Naive thymus-derived CD4-positive, alpha-beta T cell (primary cell): Measurements from ENCODE around the gene WDR46. TPM values are rescaled to one million over a fixed set of nuclear protein-coding genes. Genes with fewer than 3 reads are reported as not detected.
"Not testable (repeated sequence)": the region's sequence is repeated elsewhere in the genome, so short reads cannot be mapped to it uniquely, and the experiment has no call there.

Source experiments
- ATAC-seq: fragments of 150-1000 bp; cut with Tn5 transposase; 2 replicates; pipeline ENCODE4 v1.10.0; 2021; ENCODE audit warnings: mild to moderate bottlenecking, moderate library complexity
- CTCF ChIA-PET: fragments of 350-600 bp; sonication (Branson Sonifier 250); formaldehyde crosslinking; loops from one replicate; lab custom pipeline; 2021; ENCODE audit warnings: antibody characterized with exemption; lab: Charles Lee
- POLR2A ChIA-PET: fragments of 350-600 bp; sonication (Branson Sonifier 250); formaldehyde crosslinking; loops from one replicate; lab custom pipeline; 2021; ENCODE audit warnings: antibody characterized with exemption, inconsistent platforms; lab: Charles Lee
- DNase-seq, 9 donors: peaks; one replicate each; pipeline versions ENCODE4 v3.0.0 to v3.0.0-alpha.2; 2020 to 2022; ENCODE audit warnings: mixed read lengths in 1 of 9
- H3K27ac ChIP-seq: one replicate; pipeline ENCODE4 v1.7.0; 2013; ENCODE audit warnings: mild to moderate bottlenecking, low read depth, low read length, moderate library complexity
- H3K27me3 ChIP-seq, 2 donors: one replicate each; pipeline ENCODE4 v1.7.0; 2013; ENCODE audit warnings: low read length in 2 of 2, mild to moderate bottlenecking in 2 of 2, moderate library complexity in 2 of 2; ENCODE audit not compliant: control insufficient read depth in 2 of 2, insufficient read depth in 2 of 2
- H3K36me3 ChIP-seq, 3 experiments: 1 replicate in 2 of 3; 2 replicates in 1 of 3; pipeline ENCODE4 v1.7.0; 2013; ENCODE audit warnings: low read length in 3 of 3, mild to moderate bottlenecking in 3 of 3, moderate library complexity in 1 of 3; ENCODE audit not compliant: insufficient read depth in 3 of 3, control insufficient read depth in 2 of 3
- H3K4me1 ChIP-seq, 2 donors: one replicate each; pipeline ENCODE4 v1.7.0; 2013; ENCODE audit warnings: low read length in 2 of 2, mild to moderate bottlenecking in 2 of 2, moderate library complexity in 1 of 2; ENCODE audit not compliant: control insufficient read depth in 2 of 2, insufficient read depth in 2 of 2
- H3K4me3 ChIP-seq: 2 replicates; pipeline ENCODE4 v1.7.0; 2013; ENCODE audit warnings: mild to moderate bottlenecking, low read length
- H3K9me3 ChIP-seq, 3 experiments: 1 replicate in 2 of 3; 2 replicates in 1 of 3; pipeline ENCODE4 v1.7.0; 2013; ENCODE audit warnings: low read length in 3 of 3; ENCODE audit not compliant: control insufficient read depth in 2 of 3
- H3K27ac Mint-ChIP-seq, 9 donors: one replicate each; pipeline ENCODE4 v1.8.0; 2020 to 2022; ENCODE audit warnings: mixed read lengths in 9 of 9, mild to moderate bottlenecking in 8 of 9, moderate library complexity in 5 of 9, inconsistent platforms in 2 of 9
- H3K27me3 Mint-ChIP-seq, 5 donors: one replicate each; pipeline ENCODE4 v1.8.0; 2021 to 2022; ENCODE audit warnings: mixed read lengths in 5 of 5, mild to moderate bottlenecking in 1 of 5
- H3K36me3 Mint-ChIP-seq, 5 donors: one replicate each; pipeline ENCODE4 v1.8.0; 2020 to 2022; ENCODE audit warnings: mixed read lengths in 5 of 5, mild to moderate bottlenecking in 3 of 5, inconsistent platforms in 1 of 5
- H3K4me1 Mint-ChIP-seq, 7 donors: one replicate each; pipeline ENCODE4 v1.8.0; 2020 to 2022; ENCODE audit warnings: mixed read lengths in 7 of 7, mild to moderate bottlenecking in 3 of 7, inconsistent platforms in 1 of 7
- H3K4me3 Mint-ChIP-seq, 10 donors: one replicate each; pipeline ENCODE4 v1.8.0; 2020 to 2022; ENCODE audit warnings: mild to moderate bottlenecking in 10 of 10, mixed read lengths in 10 of 10, moderate library complexity in 6 of 10, inconsistent platforms in 2 of 10
- H3K9me3 Mint-ChIP-seq, 11 donors: one replicate each; pipeline ENCODE4 v1.8.0; 2020 to 2022; ENCODE audit warnings: mixed read lengths in 11 of 11, mild to moderate bottlenecking in 4 of 11, inconsistent platforms in 1 of 11, moderate library complexity in 1 of 11
- intact Hi-C, 2 donors: fragments of 100-400 bp; cut with micrococcal nuclease; formaldehyde crosslinking; loops; one replicate each; pipeline ENCODE4 v1.15.1; 2023
- polyA plus RNA-seq, 2 donors: library from polyadenylated mRNA; unstranded; fragments of 300-500 nt; fragmentation: Illumina TruSeq; gene quantifications; one replicate each; pipeline ENCODE4 v1.2.3, GENCODE V29; 2021
- total RNA-seq, 6 experiments: library from RNA in 5 of 6; stranded (reverse) in 5 of 6; gene quantifications; 1 replicate in 5 of 6; 2 replicates in 1 of 6; pipeline ENCODE4 v1.2.3 and lab custom pipeline; 2021 to 2026

Gene WDR46
- total and polyA plus RNA-seq, 7 experiments from 2014 or later, result 25.3 to 82.9 (median 54.4) TPM

DNA sequence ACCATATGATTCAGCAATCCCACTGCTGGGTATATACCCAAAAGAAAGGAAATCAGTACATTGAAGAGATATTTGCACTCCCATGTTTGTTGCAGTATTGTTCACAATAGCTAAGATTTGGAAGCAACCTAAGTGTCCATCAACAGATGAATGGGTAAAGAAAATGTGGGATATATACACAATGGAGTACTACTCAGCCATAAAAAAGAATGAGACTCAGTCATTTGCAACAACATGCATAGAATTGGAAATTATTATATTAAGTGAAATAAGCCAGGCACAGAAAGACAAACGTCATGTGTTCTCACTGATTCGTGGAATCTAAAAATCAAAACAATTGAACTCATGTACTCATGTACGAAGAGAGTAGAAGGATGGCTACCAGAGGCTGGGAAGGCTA is 26.5 kb downstream of the WDR46 start:
- ChIA-PET CTCF (interaction anchor here (1.9 kb wide), 1 partner anchor 14 kb away, joined by 8 read pairs; no protein-coding TSS in a partner anchor), POLR2A (interaction anchor here (1.1 to 3.9 kb wide), 3 partner anchors 9 to 20 kb away, joined by 3 to 13 read pairs (median 11); partner anchors contain the start of genes RPS18 and VPS52)
- H3K27ac ChIP-seq, H3K9me3 ChIP-seq, H3K9me3 Mint-ChIP-seq, intact Hi-C loops, H3K4me1 ChIP-seq, DNase-seq, H3K27me3 Mint-ChIP-seq, H3K27me3 ChIP-seq, H3K4me3 ChIP-seq, H3K4me3 Mint-ChIP-seq, ATAC-seq: not testable (repeated sequence)
- peaks cover 8 to 44% (median 29%) of the 10 kb centered on the region in 5 donors for H3K36me3 Mint-ChIP-seq
- peaks cover 0 to 11% (median 5%) of the 10 kb centered on the region in 7 donors for H3K4me1 Mint-ChIP-seq
- H3K36me3 ChIP-seq, result peaks cover 13 to 83% (median 17%) of the 10 kb centered on the region in 3 experiments
- H3K27ac Mint-ChIP-seq, result peak overlapping the region in 4 of 9 donors; percentile 8 to 69 (median 44)

DNA sequence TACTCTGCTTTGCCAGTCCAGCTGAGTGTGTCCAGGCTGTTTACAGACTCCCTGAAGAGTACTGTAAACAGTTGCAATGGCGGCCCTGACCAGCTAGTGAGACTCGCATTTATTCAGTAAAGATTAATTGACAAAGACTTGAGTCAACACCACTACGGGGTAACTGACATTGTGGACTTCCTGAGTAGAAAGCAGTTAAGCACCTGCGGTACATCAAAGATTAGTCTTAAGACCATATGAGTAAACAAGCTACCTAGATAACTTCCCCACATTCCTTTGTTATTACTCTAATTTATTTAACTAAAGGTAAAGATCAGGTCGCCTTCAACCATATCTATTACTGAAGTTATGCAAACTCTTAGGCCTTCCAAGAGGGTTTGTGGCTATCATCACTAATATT is 30.0 kb downstream of the WDR46 start:
- no peaks in the 10 kb centered on the region for H3K27me3 Mint-ChIP-seq
- no peak overlapping the region for H3K27ac ChIP-seq
- no peaks in the 10 kb centered on the region for H3K9me3 ChIP-seq
- intact Hi-C loops, result no loop called here
- H3K4me3 ChIP-seq, result no peak overlapping the region
- POLR2A ChIA-PET, result interaction anchor here (0.7 to 2.4 kb wide), 4 partner anchors 9 to 81 kb away, joined by 3 to 11 read pairs (median 4); partner anchors contain the start of genes RPS18, TAPBP and VPS52
- peaks cover 8 to 28% (median 18%) of the 10 kb centered on the region in 5 donors for H3K36me3 Mint-ChIP-seq
- H3K4me3 Mint-ChIP-seq, result no peak overlapping the region
- H3K27ac Mint-ChIP-seq, result no peak overlapping the region
- H3K9me3 Mint-ChIP-seq, result no peaks in the 10 kb centered on the region
- ATAC-seq (no peak), DNase-seq (no peak)
- H3K4me1 Mint-ChIP-seq, result peaks cover 0 to 8% (median 5%) of the 10 kb centered on the region in 7 donors
- CTCF ChIA-PET, result no interaction called here
- no peaks in the 10 kb centered on the region for H3K4me1 ChIP-seq
- H3K27me3 ChIP-seq, result no peaks in the 10 kb centered on the region
- H3K36me3 ChIP-seq, result peaks cover 0 to 49% (median 8%) of the 10 kb centered on the region in 3 experiments

DNA sequence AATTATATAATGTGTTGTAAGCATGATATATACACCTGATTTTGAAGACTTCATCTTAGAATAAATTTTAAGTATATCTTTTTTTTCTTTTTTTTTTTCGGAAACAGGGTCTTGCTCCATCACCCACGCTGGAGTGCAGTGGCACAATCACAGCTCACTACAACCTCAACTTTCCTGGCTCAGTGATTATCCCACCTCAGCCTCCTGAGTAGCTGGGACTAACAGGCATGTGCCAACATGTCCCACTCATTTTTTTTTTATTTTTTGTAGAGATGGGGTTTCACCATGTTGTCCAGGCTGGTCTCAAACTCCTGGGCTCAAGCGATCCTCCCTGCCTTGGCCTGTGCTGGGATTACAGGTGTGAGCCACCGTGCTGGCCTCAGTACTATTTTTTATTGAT is 34.4 kb downstream of the WDR46 start:
- ChIA-PET POLR2A (interaction anchor here (1.3 kb wide), 1 partner anchor 17 kb away, joined by 5 read pairs; the partner anchor contains the start of genes RPS18 and VPS52), CTCF (interaction anchor here (0.6 to 0.7 kb wide), 2 partner anchors 25 to 46 kb away, joined by 3 to 4 read pairs; no protein-coding TSS in a partner anchor)
- DNase-seq (no peak), ATAC-seq (no peak)
- no peaks in the 10 kb centered on the region for H3K27me3 ChIP-seq
- Mint-ChIP-seq H3K9me3 (no peaks in the 10 kb centered on the region), H3K4me1 (peaks cover 16 to 29% (median 21%) of the 10 kb centered on the region in 7 donors), H3K27ac (no peak overlapping the region), H3K27me3 (no peaks in the 10 kb centered on the region), H3K36me3 (peaks cover 4 to 20% (median 10%) of the 10 kb centered on the region in 5 donors), H3K4me3 (no peak overlapping the region)
- intact Hi-C loops, result no loop called here
- no peak overlapping the region for H3K4me3 ChIP-seq
- H3K36me3 ChIP-seq, result peaks cover 0 to 16% (median 3%) of the 10 kb centered on the region in 3 experiments
- no peaks in the 10 kb centered on the region for H3K9me3 ChIP-seq
- peaks cover 8 to 10% of the 10 kb centered on the region in 2 donors for H3K4me1 ChIP-seq
- H3K27ac ChIP-seq, result no peak overlapping the region

DNA sequence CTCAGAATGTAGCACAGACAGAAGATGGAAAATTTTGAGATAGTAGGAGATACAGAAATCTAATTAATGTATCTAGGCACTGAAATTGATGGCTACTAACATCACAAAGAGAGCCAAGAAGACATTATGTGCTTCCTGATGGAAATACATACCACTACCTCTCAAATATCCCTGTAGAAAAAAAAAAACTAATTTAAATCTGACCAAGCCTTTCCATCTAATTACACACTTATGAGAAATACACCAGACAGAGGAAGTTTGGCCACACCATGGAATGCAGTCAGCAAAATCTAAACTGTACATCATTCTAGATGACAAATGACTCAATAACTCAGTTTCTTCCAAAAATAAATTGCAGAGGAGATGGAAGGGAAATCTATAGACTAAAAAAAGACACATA is 36.3 kb downstream of the WDR46 start:
- Mint-ChIP-seq H3K4me1 (peaks cover 26 to 43% (median 35%) of the 10 kb centered on the region in 7 donors), H3K36me3 (peaks cover 4 to 19% (median 10%) of the 10 kb centered on the region in 5 donors), H3K4me3 (no peak overlapping the region), H3K27me3 (no peaks in the 10 kb centered on the region), H3K27ac (peak overlapping the region in 1 of 9 donors; percentile 34), H3K9me3 (no peaks in the 10 kb centered on the region)
- DNase-seq, result no peak
- H3K27ac ChIP-seq, result no peak overlapping the region
- CTCF ChIA-PET, result interaction anchor here (0.7 kb wide), 1 partner anchor 37 kb away, joined by 3 read pairs; no protein-coding TSS in a partner anchor
- POLR2A ChIA-PET, result no interaction called here
- H3K4me3 ChIP-seq, result no peak overlapping the region
- H3K4me1 ChIP-seq, result peaks cover 11 to 15% of the 10 kb centered on the region in 2 donors
- H3K27me3 ChIP-seq, result no peaks in the 10 kb centered on the region
- peaks cover 0 to 5% (median 0%) of the 10 kb centered on the region in 3 experiments for H3K36me3 ChIP-seq
- no peak for ATAC-seq
- intact Hi-C loops, result no loop called here
- no peaks in the 10 kb centered on the region for H3K9me3 ChIP-seq

DNA sequence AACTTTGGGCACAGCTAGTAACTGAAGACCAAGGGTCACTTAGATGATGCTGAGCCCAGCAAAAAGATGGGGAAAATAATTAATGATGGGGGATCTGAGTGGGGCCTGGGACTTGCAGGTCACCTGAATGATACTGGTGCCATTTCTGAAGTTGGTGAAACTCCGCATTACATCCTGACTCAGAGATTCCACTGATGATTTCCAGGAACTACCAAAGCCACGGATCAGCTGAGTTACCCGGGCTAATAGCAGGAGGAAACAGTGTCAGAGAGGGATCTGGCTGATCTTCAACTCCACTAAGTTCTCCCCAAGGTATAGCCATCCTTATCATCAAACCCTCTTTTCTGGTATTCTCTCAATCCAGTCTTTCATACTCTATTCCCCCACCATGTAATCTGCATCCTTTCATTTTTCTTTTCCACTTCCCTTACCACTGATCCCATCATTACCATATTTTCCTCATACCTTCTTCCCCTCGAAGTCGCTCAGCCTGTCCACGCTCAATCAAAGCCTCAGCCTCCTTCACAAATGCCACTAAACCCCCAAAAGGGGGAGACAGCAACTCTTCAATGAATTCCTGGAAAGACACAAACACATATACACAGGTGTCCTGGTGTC is 37.5 kb downstream of the WDR46 start:
- H3K9me3 Mint-ChIP-seq, result no peaks in the 10 kb centered on the region
- Histone ChIP-seq H3K9me3 (no peaks in the 10 kb centered on the region), H3K4me1 (peaks cover 11 to 15% of the 10 kb centered on the region in 2 donors), H3K27me3 (no peaks in the 10 kb centered on the region), H3K36me3 (peaks cover 0 to 5% (median 0%) of the 10 kb centered on the region in 3 experiments), H3K27ac (no peak overlapping the region), H3K4me3 (no peak overlapping the region)
- peaks cover 26 to 43% (median 35%) of the 10 kb centered on the region in 7 donors for H3K4me1 Mint-ChIP-seq
- peaks cover 4 to 17% (median 10%) of the 10 kb centered on the region in 5 donors for H3K36me3 Mint-ChIP-seq
- no peak for DNase-seq
- ATAC-seq, result no peak
- intact Hi-C loops, result no loop called here
- peak overlapping the region in 7 of 9 donors; percentile 8 to 69 (median 52) for H3K27ac Mint-ChIP-seq
- H3K4me3 Mint-ChIP-seq, result peak overlapping the region in 9 of 10 donors; percentile 7 to 66 (median 31)
- ChIA-PET POLR2A (interaction anchor here (0.8 to 6.5 kb wide), 4 partner anchors 15 to 53 kb away, joined by 3 to 101 read pairs (median 24); partner anchors contain the start of genes B3GALT4, RPS18 and VPS52), CTCF (interaction anchor here (4.8 to 5.3 kb wide), 2 partner anchors 19 to 91 kb away, joined by 24 to 73 read pairs; partner anchors contain the start of genes RPS18 and VPS52)
- peaks cover 0 to 3% (median 0%) of the 10 kb centered on the region in 5 donors for H3K27me3 Mint-ChIP-seq

DNA sequence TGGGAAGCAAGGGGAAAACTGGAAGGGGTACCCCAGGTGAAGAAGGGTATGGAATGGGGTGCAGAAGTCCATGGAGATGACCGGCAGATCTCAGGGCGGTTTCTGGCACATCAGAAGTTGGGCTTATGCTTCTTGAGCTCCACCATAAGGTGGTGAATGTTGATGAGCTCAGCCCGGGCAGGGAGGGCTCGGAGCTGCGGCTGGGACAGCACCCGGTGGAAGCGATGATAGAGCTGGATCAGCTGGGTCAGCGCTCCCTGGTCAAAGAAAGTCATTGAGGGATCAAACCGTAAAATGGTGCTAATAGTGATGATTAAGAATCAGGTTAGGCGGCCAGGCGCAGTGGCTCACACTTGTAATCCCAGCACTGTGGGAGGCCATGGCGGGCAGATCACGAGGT is 38.3 kb downstream of the WDR46 start:
- Mint-ChIP-seq H3K36me3 (peaks cover 4 to 17% (median 10%) of the 10 kb centered on the region in 5 donors), H3K27ac (peak overlapping the region; percentile 26 to 97 (median 93)), H3K4me3 (peak overlapping the region in 9 of 10 donors; percentile 61 to 94 (median 90)), H3K9me3 (no peaks in the 10 kb centered on the region), H3K27me3 (peaks cover 0 to 4% (median 0%) of the 10 kb centered on the region in 5 donors), H3K4me1 (peaks cover 26 to 43% (median 35%) of the 10 kb centered on the region in 7 donors)
- H3K4me3 ChIP-seq, result no peak overlapping the region
- no peak for ATAC-seq
- H3K4me1 ChIP-seq, result peaks cover 11 to 15% of the 10 kb centered on the region in 2 donors
- H3K36me3 ChIP-seq, result peaks cover 0 to 5% (median 0%) of the 10 kb centered on the region in 3 experiments
- H3K27ac ChIP-seq, result peak overlapping the region; percentile 96
- POLR2A ChIA-PET, result interaction anchor here (0.6 to 6.5 kb wide), 9 partner anchors 16 to 278 kb away, joined by 3 to 101 read pairs (median 28); partner anchors contain the start of genes B3GALT4, RING1, RPS18 and VPS52
- intact Hi-C loops, result no loop called here
- no peak for DNase-seq
- H3K9me3 ChIP-seq, result no peaks in the 10 kb centered on the region
- no peaks in the 10 kb centered on the region for H3K27me3 ChIP-seq
- CTCF ChIA-PET, result interaction anchor here (2.3 to 5.3 kb wide), 3 partner anchors 19 to 90 kb away, joined by 6 to 73 read pairs (median 24); partner anchors contain the start of genes RGL2, RPS18 and VPS52
